Measurements from ENCODE around the gene C1orf50.
"Not testable (repeated sequence)": the region's sequence is repeated elsewhere in the genome, so short reads cannot be mapped to it uniquely, and the experiment has no call there.

C1orf50 gene

DNA sequence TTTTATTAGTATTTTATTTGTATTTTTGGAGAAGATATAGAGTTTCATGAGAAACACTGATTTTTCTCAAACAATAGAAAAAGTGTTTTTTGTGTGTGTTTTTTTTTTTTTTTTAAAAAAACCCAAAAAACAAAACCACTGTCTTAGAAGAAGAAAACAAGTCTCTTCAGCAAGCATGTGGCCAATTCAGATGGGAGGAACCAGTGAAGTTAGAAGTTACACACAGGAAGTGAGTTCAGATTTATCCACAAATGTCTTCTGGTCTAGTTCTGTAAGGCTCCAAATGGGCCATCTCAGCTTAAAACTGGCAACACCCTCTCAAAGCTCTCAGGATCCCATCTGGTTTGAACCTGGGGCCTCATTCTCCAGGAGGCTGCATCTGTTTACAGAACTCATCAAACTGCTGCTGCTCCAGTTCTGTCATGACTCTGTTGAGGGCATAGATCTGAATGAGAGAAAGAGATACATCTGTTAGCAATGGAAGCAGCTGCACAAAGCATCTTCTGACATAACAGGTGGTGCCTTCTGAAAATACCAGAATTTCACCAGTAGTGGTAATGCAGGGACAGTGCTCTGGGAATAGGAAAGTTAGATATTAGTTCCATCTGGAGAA is 40.1 kb downstream of the C1orf50 start:
- DNase-seq: no peak

DNA sequence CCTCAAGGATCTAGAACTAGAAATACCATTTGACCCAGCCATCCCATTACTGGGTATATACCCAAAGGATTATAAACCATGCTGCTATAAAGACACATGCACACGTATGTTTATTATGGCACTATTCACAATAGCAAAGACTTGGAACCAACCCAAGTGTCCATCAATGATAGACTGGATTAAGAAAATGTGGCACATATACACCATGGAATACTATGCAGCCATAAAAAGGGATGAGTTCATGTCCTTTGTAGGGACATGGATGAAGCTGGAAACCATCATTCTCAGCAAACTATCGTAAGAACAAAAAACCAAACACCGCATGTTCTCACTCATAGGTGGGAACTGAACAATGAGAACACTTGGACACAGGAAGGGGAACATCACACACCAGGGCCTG is 47.8 kb downstream of the C1orf50 start:
- not testable (repeated sequence) for DNase-seq

DNA sequence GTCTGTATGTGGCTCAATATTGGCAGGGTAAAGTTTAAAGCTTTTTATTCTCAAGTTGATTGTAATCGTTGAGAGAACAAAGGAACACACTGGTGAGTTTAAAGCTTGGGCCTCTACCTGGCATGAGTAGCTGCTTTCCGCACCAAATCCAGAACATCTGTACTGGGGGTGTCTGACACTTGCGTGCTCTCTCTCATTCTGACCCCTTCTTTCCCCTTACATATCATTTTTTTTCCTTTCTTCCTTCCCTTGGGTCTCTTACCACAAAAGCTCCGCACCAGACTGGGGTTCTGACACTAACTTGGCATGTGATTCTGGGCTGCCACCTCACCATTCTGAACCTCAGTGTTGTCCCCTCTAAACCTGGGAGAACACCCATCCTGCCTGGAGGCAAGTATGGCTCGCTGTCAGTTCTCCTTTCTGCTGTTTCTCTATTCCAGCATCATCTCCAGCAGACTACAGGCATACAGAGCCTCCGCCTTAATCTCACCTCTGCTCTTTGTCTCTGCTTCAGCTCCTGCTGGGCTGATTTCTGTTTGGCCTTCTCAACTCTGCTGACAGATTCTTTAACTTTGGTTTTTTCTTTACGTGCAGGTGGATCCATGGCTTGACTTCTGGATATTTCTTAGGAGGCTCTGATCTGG is 49.0 kb downstream of the C1orf50 start:
- no peak for DNase-seq

DNA sequence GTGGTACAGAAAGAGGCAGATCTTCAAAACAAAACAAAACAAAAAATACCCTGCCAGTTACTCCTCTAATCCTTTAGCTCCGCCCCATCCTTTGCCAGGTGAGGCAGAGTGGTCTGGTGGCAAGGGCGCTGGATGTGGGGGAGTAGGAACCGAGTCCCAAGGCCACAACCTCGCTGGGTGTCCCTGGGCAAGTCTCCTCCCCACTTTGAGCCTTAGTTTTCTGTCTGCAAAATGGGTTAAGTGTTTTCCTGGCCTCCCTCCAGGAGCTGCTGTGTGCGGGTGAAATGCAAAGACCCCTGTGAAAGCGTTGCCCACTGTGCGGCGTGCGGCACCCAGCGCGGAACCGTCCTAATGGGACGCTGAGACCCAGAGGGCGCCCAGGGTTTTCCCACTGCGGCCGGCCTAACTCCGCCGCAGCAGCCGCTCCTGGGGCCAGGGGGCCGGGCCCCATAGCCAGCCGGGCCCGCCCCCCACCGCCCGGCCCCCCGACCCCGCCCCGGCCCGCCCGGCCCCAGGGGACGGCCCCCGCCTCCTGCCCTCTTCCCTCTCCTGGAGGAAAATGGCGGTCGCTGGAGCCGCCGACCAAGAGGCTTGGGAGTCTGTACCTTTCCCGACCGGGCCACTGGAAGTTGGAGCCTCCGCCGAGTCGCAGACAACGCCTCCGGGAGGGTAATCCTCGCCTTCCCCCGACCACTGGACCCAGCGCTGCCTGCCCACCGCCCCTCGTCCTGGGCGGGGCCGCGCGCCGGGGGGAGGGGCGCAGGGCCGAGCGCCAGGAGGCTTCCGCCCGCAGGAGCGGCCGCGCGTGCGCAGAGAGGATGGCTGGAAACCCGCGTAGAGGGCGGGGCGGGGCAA is 49.8 kb downstream of the C1orf50 start, which contains the start of the genes ERMAP and SVBP:
TSS of gene ERMAP (plus strand) at position 538 of the 855 bp plus-strand sequence. CDS start 13,327 bp downstream, outside the sequence.
TSS of gene SVBP (minus strand) at position 813 of the 855 bp plus-strand sequence. CDS start 853 bp downstream, outside the sequence.
- peak; percentile 92 to 94 (median 92) for DNase-seq

DNA sequence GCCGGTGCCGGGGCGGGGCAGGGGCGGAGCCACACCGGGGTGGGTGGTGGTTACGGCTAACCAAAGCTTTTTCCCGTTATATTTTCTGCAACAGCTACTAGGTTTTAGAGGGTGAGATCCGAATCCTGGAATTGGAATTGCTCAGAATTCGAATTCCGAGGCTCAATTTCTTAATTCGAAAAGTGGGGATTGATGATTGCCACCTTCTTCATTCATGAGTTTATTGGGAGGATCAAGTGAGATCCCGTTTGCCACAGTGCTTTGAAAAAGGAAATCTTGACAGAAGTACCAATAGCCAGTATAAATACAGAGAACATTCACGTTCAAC is 50.4 kb downstream of the C1orf50 start:
- DNase-seq: no peak

DNA sequence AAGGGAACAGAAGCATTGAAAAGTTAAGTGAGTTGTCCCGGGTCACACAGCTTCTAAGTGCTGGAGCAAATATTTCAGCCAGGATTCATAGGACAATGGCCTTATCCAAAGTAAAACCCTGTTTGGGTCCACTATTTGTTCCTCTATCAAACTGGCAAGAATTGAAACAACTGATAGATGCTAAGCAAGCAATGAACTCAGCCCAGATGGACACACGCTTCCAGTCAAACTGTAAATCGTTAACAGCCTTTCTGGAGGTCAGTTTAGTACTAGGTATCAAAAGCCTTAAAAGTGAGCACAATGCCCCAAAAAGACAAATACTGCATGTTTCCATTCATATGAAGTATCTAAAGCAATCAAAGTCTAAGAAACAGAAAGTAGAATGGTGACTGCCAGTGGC is 50.9 kb downstream of the C1orf50 start:
- DNase-seq: no peak

DNA sequence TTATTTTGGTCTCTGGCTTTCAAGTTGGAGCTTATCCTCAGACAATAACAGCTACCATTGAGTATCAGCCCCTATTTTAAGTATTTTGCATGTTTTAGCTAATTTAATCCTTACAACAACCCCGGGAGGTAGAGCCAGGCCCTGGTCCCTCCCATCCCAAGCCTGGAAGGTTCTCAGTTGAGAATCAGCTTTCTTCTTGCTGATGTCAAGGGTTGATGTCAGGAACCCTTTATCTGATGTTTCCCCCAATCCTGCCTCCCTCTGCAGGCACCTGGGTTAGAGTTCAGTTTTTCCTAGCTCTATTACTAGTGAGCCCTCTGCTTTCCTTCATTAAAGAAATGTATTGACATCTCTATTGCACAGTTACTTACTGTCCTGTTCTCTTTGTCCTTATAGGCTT is 53.8 kb downstream of the C1orf50 start:
- DNase-seq: no peak

DNA sequence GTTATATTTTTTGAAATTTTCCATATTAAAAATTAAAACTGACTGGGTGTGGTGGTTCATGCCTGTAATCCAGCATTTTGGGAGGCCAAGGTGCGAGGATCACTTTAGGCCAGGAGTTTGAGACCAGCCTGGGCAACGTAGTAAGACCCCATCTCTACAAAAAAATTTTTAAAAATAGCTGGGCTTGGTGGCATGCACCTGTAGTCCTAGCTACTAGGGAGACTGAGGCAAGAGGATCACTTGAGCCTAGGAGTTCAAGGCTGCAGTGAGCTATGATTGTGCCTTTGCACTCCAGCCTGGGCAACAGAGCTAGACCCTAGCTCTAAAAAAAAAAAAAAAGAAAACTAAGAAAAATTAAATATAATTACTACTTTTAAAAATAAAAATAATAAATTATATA is 54.6 kb downstream of the C1orf50 start:
- DNase-seq: no peak

DNA sequence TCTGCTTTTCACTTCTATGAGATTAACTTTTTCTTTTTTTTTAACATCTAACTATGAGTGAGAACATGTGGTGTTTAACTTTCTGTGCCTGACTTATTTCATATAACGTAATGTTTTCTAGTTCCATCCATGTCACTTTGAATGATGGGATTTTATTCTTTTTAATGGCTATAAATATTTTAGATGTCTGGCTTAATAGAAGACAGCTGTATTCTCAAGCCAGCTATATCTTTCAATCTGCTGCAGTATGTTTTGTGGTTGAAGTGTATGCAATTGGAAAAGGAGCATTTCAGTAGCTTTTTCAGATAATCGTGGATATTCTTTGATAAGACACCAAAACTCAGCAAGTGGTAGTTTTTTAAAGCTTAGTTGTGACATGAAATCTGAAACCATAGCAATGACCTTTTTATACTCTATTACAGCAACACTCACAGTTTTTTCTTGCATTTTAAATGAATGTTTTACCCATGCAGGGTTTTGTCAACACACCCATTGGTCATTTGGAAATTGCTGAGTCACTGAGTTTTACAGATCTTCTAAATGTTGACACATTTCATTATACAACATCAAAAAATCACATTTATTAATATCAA is 55.8 kb downstream of the C1orf50 start:
- no peak for DNase-seq

DNA sequence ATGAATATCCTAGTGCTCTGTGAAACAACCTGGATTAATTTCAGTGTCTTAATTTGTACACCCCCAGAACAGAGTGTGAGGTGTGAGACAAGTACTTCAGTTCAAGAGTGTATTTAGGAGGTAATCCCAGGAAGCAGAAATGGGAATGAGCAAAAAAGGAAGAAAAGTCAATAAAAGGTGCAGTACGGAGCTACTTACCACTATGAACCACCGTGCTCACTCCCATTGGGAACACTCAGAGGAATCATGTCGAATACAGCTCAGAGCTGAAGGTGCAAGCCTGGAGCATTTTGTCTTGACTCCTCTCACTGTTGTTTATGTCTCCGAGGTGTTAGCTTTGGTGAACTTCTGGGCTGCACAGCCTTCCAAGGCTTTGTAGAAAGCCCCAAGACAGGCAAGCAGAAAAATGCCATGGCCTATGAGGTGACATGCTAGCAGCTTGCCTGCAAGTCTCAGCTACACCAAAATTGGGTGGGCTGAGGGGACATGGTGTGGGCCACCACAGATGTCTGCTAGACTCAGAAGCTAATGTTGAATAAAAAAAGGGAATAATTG is 57.5 kb downstream of the C1orf50 start:
- no peak for DNase-seq

DNA sequence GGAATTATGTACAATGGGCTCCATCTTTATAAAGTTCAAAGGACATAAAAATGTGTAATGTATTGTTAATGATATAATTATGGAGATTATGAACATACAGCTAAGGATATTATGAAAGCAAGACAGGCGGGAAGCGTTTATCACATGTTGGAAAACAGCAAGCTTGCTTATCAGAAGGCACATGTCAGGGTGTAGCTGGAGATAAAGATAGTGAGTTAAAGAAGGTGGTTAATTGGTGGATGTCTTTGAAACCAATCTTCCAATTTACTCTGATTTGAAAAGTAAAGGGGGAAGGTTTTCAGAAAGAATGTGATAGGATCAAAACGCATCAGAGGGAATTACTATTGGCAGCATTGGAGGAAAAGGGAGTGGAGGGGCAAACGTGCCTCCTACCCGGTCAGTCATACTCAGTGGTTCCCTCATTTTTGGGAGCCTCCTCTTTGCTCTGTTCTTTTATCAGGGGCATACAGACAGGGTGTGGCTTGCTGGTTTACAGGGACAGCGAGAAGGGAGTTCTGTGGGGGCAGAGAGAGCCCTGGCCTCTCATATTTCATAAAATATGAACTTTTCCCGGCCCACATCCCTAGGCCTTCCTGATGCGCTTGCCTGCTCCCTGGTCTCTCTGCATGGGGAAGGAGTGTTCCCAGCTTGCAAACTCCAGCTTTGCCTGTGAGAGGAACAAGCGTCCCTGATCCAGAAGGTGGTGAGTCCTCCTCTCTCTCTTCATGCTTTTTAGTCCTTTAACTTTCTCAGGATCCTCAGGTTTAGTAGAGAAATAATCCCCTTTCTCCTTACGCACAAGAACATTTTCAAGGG is 58.2 kb downstream of the C1orf50 start:
- no peak for DNase-seq
